ENCODE results near the gene PRKAR1B. TPM values are rescaled to one million over a fixed set of nuclear protein-coding genes. Genes with fewer than 3 reads are reported as not detected.
A peak's percentile ranks its signal among the peaks of the same experiment; 100 is the strongest.

PRKAR1B gene
- total and polyA plus RNA-seq, 8 donors = 16.3 to 43.5 (median 37.6) TPM

- no peak for DNase-seq
- TF ChIP-seq, protein P1, sequence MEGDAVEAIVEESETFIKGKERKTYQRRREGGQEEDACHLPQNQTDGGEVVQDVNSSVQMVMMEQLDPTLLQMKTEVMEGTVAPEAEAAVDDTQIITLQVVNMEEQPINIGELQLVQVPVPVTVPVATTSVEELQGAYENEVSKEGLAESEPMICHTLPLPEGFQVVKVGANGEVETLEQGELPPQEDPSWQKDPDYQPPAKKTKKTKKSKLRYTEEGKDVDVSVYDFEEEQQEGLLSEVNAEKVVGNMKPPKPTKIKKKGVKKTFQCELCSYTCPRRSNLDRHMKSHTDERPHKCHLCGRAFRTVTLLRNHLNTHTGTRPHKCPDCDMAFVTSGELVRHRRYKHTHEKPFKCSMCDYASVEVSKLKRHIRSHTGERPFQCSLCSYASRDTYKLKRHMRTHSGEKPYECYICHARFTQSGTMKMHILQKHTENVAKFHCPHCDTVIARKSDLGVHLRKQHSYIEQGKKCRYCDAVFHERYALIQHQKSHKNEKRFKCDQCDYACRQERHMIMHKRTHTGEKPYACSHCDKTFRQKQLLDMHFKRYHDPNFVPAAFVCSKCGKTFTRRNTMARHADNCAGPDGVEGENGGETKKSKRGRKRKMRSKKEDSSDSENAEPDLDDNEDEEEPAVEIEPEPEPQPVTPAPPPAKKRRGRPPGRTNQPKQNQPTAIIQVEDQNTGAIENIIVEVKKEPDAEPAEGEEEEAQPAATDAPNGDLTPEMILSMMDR (IDR thresholded peaks at IDR 0.05) = no peak
Measured at GRCh38 chr7:516216-516605, 210.9 kb downstream of the PRKAR1B start.

GRCh38 chr7:515628-516027 is 211.5 kb downstream of the PRKAR1B start:
- peaks cover 6 to 55% of the 10 kb centered on the region in 2 donors for H3K27me3 ChIP-seq
- peaks cover 5 to 47% of the 10 kb centered on the region in 2 donors for H3K4me1 ChIP-seq
- no peak for DNase-seq
- H3K9me3 ChIP-seq = no peaks in the 10 kb centered on the region
- intact Hi-C loops (cut with DNase I) = no loop called here
- no peak overlapping the region for H3K4me3 ChIP-seq
- TF ChIP-seq, protein P1 (IDR thresholded peaks at IDR 0.05) = no peak
- H3K36me3 ChIP-seq = peaks cover 0 to 14% of the 10 kb centered on the region in 2 donors
- no peak for ATAC-seq
- no peak overlapping the region for H3K27ac ChIP-seq

More at GRCh38 chr7:516216-516605, 210.9 kb downstream of the PRKAR1B start:
- ATAC-seq = no peak
- peaks cover 12 to 61% of the 10 kb centered on the region in 2 donors for H3K27me3 ChIP-seq
- peaks cover 5 to 53% of the 10 kb centered on the region in 2 donors for H3K4me1 ChIP-seq
- peak overlapping the region; percentile 69 to 78 for H3K27ac ChIP-seq
- H3K4me3 ChIP-seq = peak overlapping the region; percentile 38 to 55
- H3K36me3 ChIP-seq = peaks cover 0 to 14% of the 10 kb centered on the region in 2 donors
- intact Hi-C loops (cut with DNase I) = no loop called here
- H3K9me3 ChIP-seq = no peaks in the 10 kb centered on the region

GRCh38 chr7:514651-515598 is 212.2 kb downstream of the PRKAR1B start:
- TF ChIP-seq, protein P1 (IDR thresholded peaks at IDR 0.05) = no peak
- H3K4me1 ChIP-seq = peaks cover 5 to 40% of the 10 kb centered on the region in 2 donors
- DNase-seq = no peak
- peaks cover 0 to 18% of the 10 kb centered on the region in 2 donors for H3K36me3 ChIP-seq
- no peak for ATAC-seq
- no peak overlapping the region for H3K4me3 ChIP-seq
- H3K27ac ChIP-seq = no peak overlapping the region
- intact Hi-C loops (cut with DNase I) = no loop called here
- no peaks in the 10 kb centered on the region for H3K9me3 ChIP-seq
- peaks cover 0 to 48% of the 10 kb centered on the region in 2 donors for H3K27me3 ChIP-seq

GRCh38 chr7:514242-514641 is 212.8 kb downstream of the PRKAR1B start:
- peaks cover 0 to 24% of the 10 kb centered on the region in 2 donors for H3K36me3 ChIP-seq
- DNase-seq = peak in 1 of 4 donors; percentile 65
- no peak overlapping the region for H3K27ac ChIP-seq
- no peak overlapping the region for H3K4me3 ChIP-seq
- H3K9me3 ChIP-seq = no peaks in the 10 kb centered on the region
- no peak for ATAC-seq
- intact Hi-C loops (cut with DNase I) = no loop called here
- TF ChIP-seq, protein P1 (IDR thresholded peaks at IDR 0.05) = no peak
- peaks cover 5 to 39% of the 10 kb centered on the region in 2 donors for H3K4me1 ChIP-seq
- H3K27me3 ChIP-seq = peaks cover 0 to 44% of the 10 kb centered on the region in 2 donors

DNA sequence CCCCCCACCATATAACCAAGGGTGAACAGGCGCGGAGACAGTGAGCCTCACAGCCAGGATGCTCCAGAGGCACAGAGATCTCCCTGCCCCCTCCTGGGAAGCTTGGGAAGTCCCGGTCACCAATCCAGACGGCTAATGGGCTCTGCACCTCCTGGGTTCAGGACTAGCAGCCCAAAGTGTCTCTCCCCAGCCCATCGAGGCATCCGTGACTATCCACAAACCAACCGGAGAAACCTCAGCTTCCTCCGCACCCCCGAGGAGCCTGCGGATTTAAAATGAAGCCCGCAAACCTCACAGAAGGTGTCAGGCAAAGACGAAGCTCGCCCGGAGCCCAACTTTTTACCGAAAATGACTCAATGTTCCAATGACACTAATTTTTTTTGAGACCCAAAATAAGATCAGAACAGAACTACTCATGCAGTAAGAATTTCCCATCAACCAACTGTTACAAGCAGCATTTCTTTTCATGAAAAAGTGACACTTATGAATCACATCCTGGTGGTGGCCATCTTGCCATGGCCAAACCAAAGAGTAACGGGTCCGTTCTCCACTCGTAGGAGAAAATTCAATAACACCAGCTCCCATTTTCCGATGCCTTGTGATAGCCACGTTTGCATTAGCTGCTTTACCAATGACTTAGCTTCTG is 213.4 kb downstream of the PRKAR1B start:
- Histone ChIP-seq H3K36me3 (peaks cover 0 to 30% of the 10 kb centered on the region in 2 donors), H3K4me1 (peaks cover 5 to 33% of the 10 kb centered on the region in 2 donors), H3K4me3 (no peak overlapping the region), H3K9me3 (no peaks in the 10 kb centered on the region), H3K27me3 (peaks cover 0 to 38% of the 10 kb centered on the region in 2 donors), H3K27ac (no peak overlapping the region)
- intact Hi-C loops (cut with DNase I) = no loop called here
- ATAC-seq = peak; percentile 2
- DNase-seq = peak in 1 of 4 donors; percentile 24
- TF ChIP-seq, protein P1 (IDR thresholded peaks at IDR 0.05) = no peak
